Activated CD4-positive, alpha-beta T cell treated with anti-CD3 and anti-CD28 coated beads, Interleukin-2, Interleukin-4, amounts not matched to agents 100 ng/mL and 50 ng/mL, durations not matched to agents 16 hours and 8 hours (primary cell): ENCODE results near the gene HTR1B.

Experiments used
- DNase-seq: peaks from one replicate; pipeline ENCODE4 v3.0.0-alpha.2; 2020; ENCODE audit warnings: low spot score

The HTR1B gene

GRCh38 chr6:77456531-77457248 lies 6.6 kb downstream of the HTR1B start:
- no peak for DNase-seq

- DNase-seq = no peak
These were observed 8.0 kb downstream of the HTR1B start for GRCh38 chr6:77455271-77455670.

- no peak for DNase-seq
These were observed 8.9 kb downstream of the HTR1B start for GRCh38 chr6:77454386-77454785.

DNA sequence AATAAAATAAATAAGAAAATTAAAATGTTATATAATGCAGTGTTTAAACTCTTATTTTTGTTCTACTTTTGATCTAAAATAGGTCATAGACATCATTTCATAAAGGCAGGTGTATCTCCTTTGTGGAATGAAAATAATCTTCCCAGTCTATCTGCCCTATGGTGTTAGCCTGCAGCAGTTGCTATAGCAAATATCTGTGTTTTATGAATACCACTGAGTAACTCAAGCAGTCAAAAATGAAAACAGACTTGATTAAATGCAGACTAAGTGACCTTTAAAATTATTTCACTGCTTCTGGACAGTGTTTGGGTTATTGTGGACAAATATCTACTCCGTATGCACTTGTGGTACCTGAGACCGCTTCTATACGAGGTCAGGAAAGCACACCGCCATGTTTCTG lies 11.8 kb downstream of the HTR1B start:
- no peak for DNase-seq

DNA sequence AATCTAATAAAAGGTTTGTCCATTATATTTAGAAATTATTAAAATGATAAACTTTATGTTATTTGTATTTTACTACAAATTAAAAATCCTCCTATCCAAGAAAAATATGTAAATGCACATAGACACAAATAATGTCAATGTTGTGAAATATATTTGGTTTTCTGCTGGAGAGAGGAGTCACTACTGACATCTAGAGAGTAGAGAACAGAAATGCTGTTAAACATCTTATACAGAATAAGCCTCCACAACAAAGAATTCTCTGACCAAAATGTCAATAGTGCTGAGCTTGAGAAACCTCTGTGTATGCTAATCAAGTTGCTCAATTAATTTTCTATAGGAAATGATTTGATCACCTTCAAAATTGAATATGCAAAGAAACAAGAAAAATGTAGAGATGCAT lies 12.4 kb downstream of the HTR1B start:
- no peak for DNase-seq

GRCh38 chr6:77448546-77448945 lies 14.7 kb downstream of the HTR1B start:
- no peak for DNase-seq

DNA sequence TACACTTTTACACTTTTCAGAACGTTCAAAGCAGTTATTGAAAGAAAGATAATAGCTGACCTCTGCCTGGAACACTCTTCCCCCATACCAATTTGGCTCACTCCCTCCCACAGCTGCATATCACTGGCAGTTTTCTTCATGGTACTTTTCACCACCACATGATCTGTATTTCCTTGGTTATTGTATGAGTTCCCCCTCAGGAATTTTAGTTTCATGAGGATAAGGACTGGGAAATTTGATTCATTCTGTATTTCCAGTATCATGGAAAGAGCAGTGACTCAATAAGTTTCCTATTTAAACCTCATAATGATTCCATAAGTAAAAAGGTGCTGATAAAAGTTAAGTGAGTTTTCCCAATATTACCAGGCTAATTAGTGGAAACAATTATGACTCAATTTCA lies 16.0 kb downstream of the HTR1B start:
- no peak for DNase-seq

- DNase-seq = no peak
These were observed 17.0 kb downstream of the HTR1B start for GRCh38 chr6:77446249-77446648.

DNA sequence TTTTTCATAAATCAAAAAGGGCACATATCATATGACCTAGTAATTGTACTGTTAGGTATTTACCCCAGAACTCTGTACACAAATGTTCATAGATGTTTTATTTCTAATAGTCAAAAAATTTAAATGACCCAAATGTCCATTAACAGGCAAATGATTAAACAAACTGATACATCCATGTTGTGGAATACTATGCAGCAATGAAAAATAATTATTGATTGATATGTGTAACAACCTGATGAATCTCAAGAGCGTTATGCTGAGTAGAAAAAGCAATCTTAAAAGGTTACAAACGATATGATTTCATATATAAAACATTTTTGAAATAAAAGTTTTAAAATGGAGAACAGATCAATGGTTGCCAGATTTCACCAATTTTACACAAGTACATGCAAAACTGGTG lies 18.1 kb downstream of the HTR1B start:
- no peak for DNase-seq

GRCh38 chr6:77440206-77440976 lies 22.9 kb downstream of the HTR1B start:
- DNase-seq = no peak

DNA sequence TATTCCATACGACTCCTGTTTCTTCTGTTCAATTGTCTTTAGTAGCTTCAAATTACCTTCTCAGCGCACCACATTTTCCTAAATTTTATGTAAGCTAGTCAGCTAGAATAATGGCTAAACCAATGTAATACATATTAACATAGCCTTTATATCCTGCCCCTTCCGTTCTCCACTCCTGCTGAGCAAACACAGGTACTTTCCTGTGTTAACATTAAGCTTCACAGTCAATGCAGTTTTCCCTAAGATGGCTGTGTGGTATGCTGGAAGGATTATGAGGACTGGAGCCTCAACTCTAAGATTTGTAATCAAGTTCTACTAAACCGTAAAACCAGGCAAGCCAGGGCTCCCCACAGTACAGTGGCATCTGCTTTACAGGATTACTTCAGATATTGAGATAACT lies 29.4 kb downstream of the HTR1B start:
- no peak for DNase-seq

DNA sequence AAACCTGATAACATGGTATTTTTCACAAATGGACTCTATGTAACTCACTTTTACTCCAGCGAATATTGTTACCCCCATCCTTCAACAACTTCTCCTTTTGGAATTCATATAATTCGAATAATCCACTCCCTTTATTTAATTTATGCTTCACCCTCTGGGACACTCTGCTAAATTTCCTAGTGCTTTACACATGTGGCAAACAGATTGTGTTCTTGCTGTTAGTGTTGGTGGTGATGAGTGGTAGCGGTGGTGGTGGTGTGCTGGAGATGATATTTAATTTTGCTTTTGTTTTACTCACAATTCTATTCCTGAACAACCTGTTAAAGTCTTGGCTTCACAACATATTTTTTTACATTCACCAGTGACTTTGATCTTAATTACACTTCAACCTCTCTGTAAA lies 32.8 kb downstream of the HTR1B start:
- DNase-seq = no peak

GRCh38 chr6:77425671-77426070 lies 37.6 kb downstream of the HTR1B start:
- no peak for DNase-seq

DNA sequence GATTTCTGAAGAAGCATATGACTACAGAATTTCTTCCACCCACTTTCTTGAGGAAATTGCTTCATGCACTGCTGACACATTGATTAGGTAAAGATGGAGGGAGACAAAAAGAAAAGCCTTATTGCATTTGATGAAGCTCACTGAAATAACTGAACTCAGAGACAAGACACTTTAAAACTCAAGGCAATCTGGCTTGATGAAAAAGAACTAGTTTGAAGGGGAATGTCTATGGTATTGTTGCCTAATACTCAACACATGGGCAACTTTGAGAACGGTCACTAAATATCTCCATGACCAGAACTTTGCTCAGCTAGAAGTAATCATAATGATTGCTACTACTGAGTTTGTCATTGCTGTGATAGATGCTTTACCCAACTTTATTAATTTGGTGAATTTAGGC lies 38.1 kb downstream of the HTR1B start:
- no peak for DNase-seq

DNA sequence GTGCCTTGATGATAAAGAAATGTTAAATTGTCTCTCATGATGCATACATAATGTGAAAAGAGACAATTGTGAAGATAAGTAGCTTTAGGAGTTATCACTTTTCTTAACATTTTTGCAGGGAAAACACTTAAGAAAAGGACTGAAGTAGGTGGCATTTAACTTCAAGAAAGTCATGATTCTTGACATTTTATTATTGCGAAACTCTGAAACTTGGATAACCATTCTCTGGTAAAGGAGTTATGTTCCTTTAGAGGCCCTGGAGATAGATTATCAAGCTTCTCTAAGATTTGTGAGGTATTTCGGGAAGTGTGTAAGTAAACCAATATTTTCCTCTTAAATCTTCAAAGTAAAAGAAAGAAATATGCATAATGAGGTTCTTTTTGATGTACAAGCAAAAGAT lies 38.5 kb downstream of the HTR1B start:
- no peak for DNase-seq

- no peak for DNase-seq
These were observed 46.5 kb downstream of the HTR1B start for GRCh38 chr6:77416839-77417238.

- DNase-seq = no peak
These were observed 47.6 kb downstream of the HTR1B start for GRCh38 chr6:77415706-77416105.
